Immature natural killer cell (primary cell): Measurements from ENCODE around the gene GPRC5C. TPM values are rescaled to one million over a fixed set of nuclear protein-coding genes. Genes with fewer than 3 reads are reported as not detected.
"Not testable (repeated sequence)": the region's sequence is repeated elsewhere in the genome, so short reads cannot be mapped to it uniquely, and the experiment has no call there.

Source experiments
- DNase-seq, 3 donors: peaks; one replicate each; pipeline ENCODE4 v3.0.0; 2022; ENCODE audit warnings: mixed read lengths in 1 of 3
- H3K27ac Mint-ChIP-seq, 6 donors: one replicate each; pipeline ENCODE4 v1.8.0; 2020; ENCODE audit warnings: mixed read lengths in 6 of 6, mild to moderate bottlenecking in 5 of 6, inconsistent platforms in 4 of 6, moderate library complexity in 3 of 6
- H3K27me3 Mint-ChIP-seq, 3 donors: one replicate each; pipeline ENCODE4 v1.8.0; 2020 to 2021; ENCODE audit warnings: low read depth in 3 of 3, mild to moderate bottlenecking in 3 of 3, mixed read lengths in 3 of 3, moderate library complexity in 3 of 3, inconsistent platforms in 1 of 3
- H3K36me3 Mint-ChIP-seq, 3 donors: one replicate each; pipeline ENCODE4 v1.8.0; 2020; ENCODE audit warnings: mixed read lengths in 3 of 3, inconsistent platforms in 2 of 3, mild to moderate bottlenecking in 2 of 3
- H3K4me1 Mint-ChIP-seq, 2 donors: one replicate each; pipeline ENCODE4 v1.8.0; 2020; ENCODE audit warnings: inconsistent platforms in 2 of 2, mild to moderate bottlenecking in 2 of 2, mixed read lengths in 2 of 2, moderate library complexity in 1 of 2
- H3K4me3 Mint-ChIP-seq, 5 donors: one replicate each; pipeline ENCODE4 v1.8.0; 2020; ENCODE audit warnings: mild to moderate bottlenecking in 5 of 5, mixed read lengths in 5 of 5, inconsistent platforms in 3 of 5, moderate library complexity in 3 of 5
- H3K9me3 Mint-ChIP-seq, 6 donors: one replicate each; pipeline ENCODE4 v1.8.0; 2020; ENCODE audit warnings: mild to moderate bottlenecking in 6 of 6, mixed read lengths in 6 of 6, inconsistent platforms in 4 of 6, moderate library complexity in 3 of 6
- polyA plus RNA-seq, 3 donors: library from polyadenylated mRNA; unstranded; fragments of 300-500 nt; fragmentation: Illumina TruSeq; gene quantifications; one replicate each; pipeline ENCODE4 v1.2.3, GENCODE V29; 2021

The GPRC5C gene
- polyA plus RNA-seq, 3 donors from 2014 or later: 0.89 to 3.2 TPM; not detected in 1

- H3K27ac Mint-ChIP-seq: peak overlapping the region; percentile 62 to 98 (median 84)
- peaks cover 24 to 66% (median 41%) of the 10 kb centered on the region in 3 donors for H3K36me3 Mint-ChIP-seq
- H3K9me3 Mint-ChIP-seq: no peaks in the 10 kb centered on the region
- peaks cover 0 to 5% (median 0%) of the 10 kb centered on the region in 3 donors for H3K27me3 Mint-ChIP-seq
- no peak for DNase-seq
- no peak overlapping the region for H3K4me3 Mint-ChIP-seq
- H3K4me1 Mint-ChIP-seq: peaks cover 74 to 90% of the 10 kb centered on the region in 2 donors
Measured at GRCh38 chr17:74485022-74485743, 53.3 kb downstream of the GPRC5C start.

GRCh38 chr17:74485841-74486240 lies 54.0 kb downstream of the GPRC5C start:
- Mint-ChIP-seq H3K27ac (peak overlapping the region; percentile 6 to 98 (median 56)), H3K36me3 (peaks cover 22 to 63% (median 38%) of the 10 kb centered on the region in 3 donors), H3K4me1 (peaks cover 74 to 90% of the 10 kb centered on the region in 2 donors), H3K4me3 (no peak overlapping the region), H3K27me3 (peaks cover 0 to 5% (median 0%) of the 10 kb centered on the region in 3 donors), H3K9me3 (no peaks in the 10 kb centered on the region)
- no peak for DNase-seq

DNA sequence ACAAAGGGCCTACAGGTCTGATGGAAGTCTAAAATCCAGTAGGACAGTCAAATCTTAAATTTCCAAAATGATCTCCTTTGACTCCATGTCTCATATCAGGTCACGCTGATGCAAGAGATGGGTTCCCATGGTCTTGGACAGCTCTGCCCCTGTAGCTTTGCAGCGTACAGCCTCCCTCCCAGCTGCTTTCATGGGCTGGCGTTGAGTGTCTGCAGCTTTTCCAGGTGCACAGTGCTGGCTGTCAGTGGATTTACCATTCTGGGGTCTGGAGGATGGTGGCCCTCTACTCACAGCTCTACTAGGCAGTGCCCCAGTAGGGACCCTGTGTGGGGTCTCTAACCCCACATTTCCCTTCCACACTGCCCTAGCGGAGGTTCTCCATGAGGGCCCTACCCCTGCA lies 56.4 kb downstream of the GPRC5C start:
- Mint-ChIP-seq H3K27ac (peak overlapping the region in 5 of 6 donors; percentile 77 to 93 (median 86)), H3K4me1 (peaks cover 75 to 90% of the 10 kb centered on the region in 2 donors), H3K36me3 (peaks cover 15 to 44% (median 22%) of the 10 kb centered on the region in 3 donors)
- not testable (repeated sequence) for H3K27me3 Mint-ChIP-seq, DNase-seq, H3K4me3 Mint-ChIP-seq, H3K9me3 Mint-ChIP-seq

DNA sequence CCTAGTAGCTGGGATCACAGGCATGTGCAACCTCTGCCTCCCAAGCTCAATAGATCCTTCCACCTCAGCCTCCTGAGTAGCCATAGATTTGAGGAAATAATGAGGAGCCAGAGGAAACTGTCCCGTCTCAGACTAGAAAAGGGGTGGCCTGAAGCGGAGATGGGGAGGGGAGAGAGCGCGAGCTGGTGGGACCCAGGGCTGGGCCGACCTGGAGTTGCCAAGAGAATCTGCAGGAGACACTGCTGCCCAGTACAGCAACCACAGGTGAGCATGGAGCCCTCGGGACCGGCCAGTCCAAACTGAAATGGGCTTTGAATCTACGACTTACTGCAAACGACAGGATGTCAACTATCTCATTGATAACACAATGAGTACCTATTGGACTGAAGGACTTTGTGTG lies 58.8 kb downstream of the GPRC5C start:
- Mint-ChIP-seq H3K4me3 (peak overlapping the region; percentile 6 to 41 (median 33)), H3K36me3 (peaks cover 15 to 26% (median 22%) of the 10 kb centered on the region in 3 donors), H3K4me1 (peaks cover 73% of the 10 kb centered on the region in 2 donors), H3K9me3 (no peaks in the 10 kb centered on the region), H3K27ac (peak overlapping the region; percentile 44 to 93 (median 88)), H3K27me3 (peaks cover 1 to 4% (median 2%) of the 10 kb centered on the region in 3 donors)
- DNase-seq: no peak

GRCh38 chr17:74491626-74492025 lies 59.7 kb downstream of the GPRC5C start:
- H3K9me3 Mint-ChIP-seq: no peaks in the 10 kb centered on the region
- H3K27me3 Mint-ChIP-seq: peaks cover 1 to 4% (median 2%) of the 10 kb centered on the region in 3 donors
- peaks cover 15 to 21% (median 18%) of the 10 kb centered on the region in 3 donors for H3K36me3 Mint-ChIP-seq
- H3K27ac Mint-ChIP-seq: peak overlapping the region; percentile 82 to 91 (median 90)
- peak in 1 of 3 donors; percentile 43 for DNase-seq
- H3K4me1 Mint-ChIP-seq: peaks cover 65 to 67% of the 10 kb centered on the region in 2 donors
- peak overlapping the region; percentile 51 to 78 (median 60) for H3K4me3 Mint-ChIP-seq

GRCh38 chr17:74493331-74493833 lies 61.5 kb downstream of the GPRC5C start:
- Mint-ChIP-seq H3K27me3 (peaks cover 1 to 4% (median 2%) of the 10 kb centered on the region in 3 donors), H3K9me3 (no peaks in the 10 kb centered on the region), H3K4me3 (peak overlapping the region in 4 of 5 donors; percentile 56 to 78 (median 70)), H3K27ac (peak overlapping the region; percentile 70 to 92 (median 82)), H3K4me1 (peaks cover 53 to 59% of the 10 kb centered on the region in 2 donors), H3K36me3 (peaks cover 6 to 11% (median 9%) of the 10 kb centered on the region in 3 donors)
- peak; percentile 62 to 74 (median 68) for DNase-seq

Other genes with a start within 250 kb of the GPRC5C start
- gene RPL38, start 228.4 kb upstream of the GPRC5C start, polyA plus RNA-seq: 1,000 to 10,000 TPM in 1 of 3 donors, 100 to 1,000 TPM in 2; 638 to 1,583 (median 956) TPM
- gene TTYH2, start 218.5 kb upstream of the GPRC5C start, polyA plus RNA-seq: 1 to 10 TPM in 2 of 3 donors, under 1 TPM in 1; 0.15 to 2.0 (median 1.1) TPM
- gene DNAI2, start 157.9 kb upstream of the GPRC5C start, polyA plus RNA-seq: under 1 TPM in 1 of 3 donors, not detected in 2; 0.74 TPM
- gene KIF19, start 105.9 kb upstream of the GPRC5C start, polyA plus RNA-seq: 1 to 10 TPM; 1.9 to 6.1 (median 4.1) TPM
- gene BTBD17, start 70.2 kb upstream of the GPRC5C start, polyA plus RNA-seq: under 1 TPM in 1 of 3 donors, not detected in 2; 0.21 TPM
- under 1 TPM in 1 of 3 donors, not detected in 2; 0.49 TPM for gene GPR142, start 64.6 kb upstream of the GPRC5C start, polyA plus RNA-seq
- gene CD300A, start 34.5 kb downstream of the GPRC5C start, polyA plus RNA-seq: 100 to 1,000 TPM; 357 to 514 (median 505) TPM
- gene CD300LB, start 99.4 kb downstream of the GPRC5C start, polyA plus RNA-seq: 1 to 10 TPM; 4.2 to 6.3 (median 5.5) TPM
- 10 to 100 TPM; 14.4 to 37.4 (median 21.2) TPM for gene CD300C, start 114.0 kb downstream of the GPRC5C start, polyA plus RNA-seq
- gene CD300H, start 135.4 kb downstream of the GPRC5C start, polyA plus RNA-seq: 1 to 10 TPM in 2 of 3 donors, not detected in 1; 3.2 to 6.4 TPM
- not detected for gene CD300LD, start 160.2 kb downstream of the GPRC5C start, polyA plus RNA-seq
- gene CD300E, start 191.7 kb downstream of the GPRC5C start, polyA plus RNA-seq: under 1 TPM in 2 of 3 donors, not detected in 1; 0.28 to 0.79 TPM